GM20431 (cell line): ENCODE data around the gene NKAIN2.
"Not testable (repeated sequence)": the region's sequence is repeated elsewhere in the genome, so short reads cannot be mapped to it uniquely, and the experiment has no call there.

Experiments used
- in situ Hi-C: fragments of 300-500 bp; cut with MseI, MboI; formaldehyde crosslinking; loops from one replicate; pipeline ENCODE4 v1.15.0; 2020; ENCODE audit warnings: low sequenced_read_pairs; ENCODE audit not compliant: unreplicated experiment

NKAIN2 gene

DNA sequence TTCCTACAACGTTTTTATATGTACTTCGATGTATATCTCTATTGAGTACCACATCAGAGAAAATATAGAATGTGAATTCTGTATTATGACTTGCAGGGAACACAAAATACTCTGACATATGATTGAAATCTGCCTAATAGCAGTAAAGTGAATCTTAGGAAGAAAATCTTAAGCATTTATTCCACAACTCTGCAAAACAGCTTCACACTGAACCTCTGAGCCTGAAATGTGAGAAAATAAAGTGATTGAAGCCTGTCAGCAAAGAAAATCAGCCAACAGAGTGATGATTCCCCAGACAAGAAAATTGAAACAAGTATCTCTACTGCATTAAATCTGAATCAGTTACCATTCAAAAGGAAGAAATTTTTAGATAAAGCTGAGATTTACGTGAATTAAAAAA lies 659.1 kb downstream of the NKAIN2 start:
- in situ Hi-C loops, result no loop called here

DNA sequence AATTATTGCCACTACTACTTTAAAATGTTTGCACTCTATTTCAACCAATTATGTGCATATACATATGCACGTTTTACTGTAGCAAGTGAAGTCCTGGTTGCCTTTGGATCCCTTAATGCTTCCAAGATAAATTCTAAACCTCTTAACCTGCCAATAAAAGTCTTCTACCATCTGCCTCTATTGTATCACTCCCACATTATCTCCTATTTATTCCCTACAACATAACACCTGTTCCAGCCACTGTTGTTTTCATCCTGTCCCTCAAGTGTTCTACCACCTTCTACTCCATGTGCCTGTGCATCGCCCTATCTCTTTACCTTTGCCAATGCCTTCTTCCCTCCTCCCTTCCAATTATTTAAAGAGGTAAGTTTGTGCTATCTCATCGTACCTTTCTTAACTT lies 659.6 kb downstream of the NKAIN2 start:
- in situ Hi-C loops, result no loop called here

DNA sequence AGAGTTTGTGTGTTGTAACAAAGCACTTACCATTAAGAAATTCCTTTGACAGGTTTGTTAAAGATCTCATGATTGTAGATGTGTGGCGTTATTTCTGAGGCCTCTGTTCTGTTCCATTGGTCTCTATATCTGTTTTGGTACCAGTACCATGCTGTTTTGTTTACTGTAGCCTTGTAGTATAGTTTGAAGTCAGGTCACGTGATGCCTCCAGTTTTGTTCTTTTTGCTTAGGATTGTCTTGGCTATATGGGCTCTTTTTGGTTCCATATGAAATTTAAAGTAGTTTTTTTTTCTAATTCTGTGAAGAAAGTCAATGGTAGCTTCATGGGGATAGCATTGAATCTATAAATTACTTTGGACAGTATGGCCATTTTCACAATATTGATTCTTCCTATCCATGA lies 660.9 kb downstream of the NKAIN2 start:
- in situ Hi-C loops, result not testable (repeated sequence)

DNA sequence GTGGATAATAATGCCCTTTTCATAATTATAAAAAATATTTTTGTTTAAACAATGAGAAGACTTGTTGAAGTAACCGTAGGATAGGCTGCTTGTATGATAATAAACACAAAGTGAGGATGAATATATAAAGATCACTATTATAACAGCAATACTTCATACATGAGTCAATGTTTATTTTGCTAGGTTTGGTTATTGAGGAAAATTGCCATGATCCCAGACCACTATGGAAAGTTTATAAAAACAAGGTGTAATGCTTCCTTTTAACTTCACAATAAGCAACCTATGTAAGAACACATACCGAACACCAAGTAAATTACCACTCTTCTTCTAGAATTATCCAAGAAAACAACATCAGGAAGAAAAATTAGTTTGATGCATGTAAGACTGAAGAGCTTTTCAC lies 663.3 kb downstream of the NKAIN2 start:
- in situ Hi-C loops, result no loop called here

DNA sequence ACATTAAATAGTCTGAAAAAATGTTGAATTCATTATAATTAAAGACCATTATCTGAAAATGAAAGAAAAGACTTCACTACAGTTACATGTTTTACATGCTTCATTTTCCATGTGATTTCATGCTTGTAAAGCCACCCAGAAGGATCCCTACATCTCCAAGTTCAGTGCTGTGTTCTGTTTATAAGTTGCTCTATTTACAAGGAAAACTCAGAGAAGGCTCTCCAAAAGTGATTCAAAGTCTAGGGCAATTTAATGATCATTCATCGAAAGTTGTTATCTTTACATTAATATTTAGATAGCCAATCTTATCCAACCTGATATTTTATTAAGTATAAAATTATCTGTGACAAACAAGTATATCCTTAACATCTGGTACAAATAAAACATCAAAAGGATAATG lies 663.7 kb downstream of the NKAIN2 start:
- in situ Hi-C loops, result no loop called here

DNA sequence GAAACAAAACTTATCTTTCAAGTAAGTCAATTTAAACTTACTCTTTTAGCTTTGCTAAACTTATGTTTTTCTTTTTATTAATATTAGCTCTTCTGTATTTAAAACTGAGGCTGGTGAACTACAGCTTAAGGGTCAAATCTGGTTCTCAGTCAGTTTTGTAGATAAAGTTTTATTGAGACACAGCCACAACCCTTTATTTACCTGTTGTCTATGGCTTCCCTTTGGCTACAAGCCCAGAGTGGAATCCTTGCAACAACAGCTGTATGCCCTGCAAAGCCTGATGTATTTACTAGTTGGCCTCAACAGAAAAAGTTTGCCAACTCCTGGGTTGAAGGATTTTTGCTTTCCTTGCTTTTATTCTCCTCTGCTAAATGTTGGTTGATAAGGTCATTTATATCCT lies 667.1 kb downstream of the NKAIN2 start:
- in situ Hi-C loops, result no loop called here

DNA sequence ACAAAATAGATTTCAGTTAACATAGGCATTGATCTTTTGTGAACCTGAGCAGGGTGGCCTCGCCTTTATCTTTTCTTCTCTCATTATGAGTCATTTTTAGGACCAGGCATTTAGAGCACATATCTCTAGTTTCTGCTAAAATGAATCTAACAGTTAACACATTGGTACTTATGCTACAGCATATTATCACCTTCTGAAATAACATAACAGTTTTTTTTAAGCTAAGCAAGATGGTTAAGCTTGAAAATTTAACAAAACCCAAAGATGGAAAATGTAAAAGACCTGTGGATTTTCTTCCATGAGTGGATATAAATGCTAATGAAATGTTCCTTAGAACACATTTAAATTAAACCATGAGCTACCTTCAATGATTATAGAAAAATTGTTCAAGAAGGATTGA lies 671.5 kb downstream of the NKAIN2 start:
- in situ Hi-C loops, result no loop called here

DNA sequence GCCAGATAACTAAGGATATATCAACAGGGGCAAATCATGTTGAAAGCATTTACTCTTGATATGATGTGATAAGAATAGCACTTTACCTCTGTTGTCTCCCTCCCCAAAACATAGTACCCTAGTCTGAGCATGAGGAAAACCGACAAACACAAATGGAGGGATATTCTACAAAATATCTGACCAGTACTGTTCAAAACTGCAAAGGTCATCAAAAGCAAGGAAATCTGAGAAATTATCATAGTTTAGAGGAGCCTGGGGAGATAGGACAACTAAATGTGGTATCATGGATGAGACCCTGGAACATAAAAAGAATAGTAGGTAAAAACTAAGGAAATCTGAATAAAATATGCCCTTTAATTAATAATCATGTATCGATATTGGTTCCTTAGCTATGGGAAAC lies 675.2 kb downstream of the NKAIN2 start:
- in situ Hi-C loops, result no loop called here

DNA sequence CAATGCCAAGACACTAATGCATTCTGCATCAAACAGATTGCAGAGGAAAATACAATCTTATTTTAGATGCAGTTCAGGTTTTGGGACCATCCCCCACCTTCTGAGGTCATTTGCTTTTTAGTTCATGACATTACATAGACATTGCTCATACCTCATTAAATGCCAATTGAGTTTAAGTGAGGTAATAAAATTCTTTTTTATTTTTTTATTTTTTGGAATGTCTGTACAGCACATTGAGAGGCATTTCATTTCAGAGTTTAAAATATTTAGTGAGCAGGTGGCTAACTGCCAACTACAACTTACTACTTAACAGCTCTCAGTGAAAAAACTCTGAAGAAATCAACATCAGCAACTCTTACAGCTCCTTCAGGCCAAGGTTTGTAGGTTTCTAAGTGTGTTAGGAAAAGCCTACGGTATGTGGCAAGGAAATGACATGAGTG lies 676.3 kb downstream of the NKAIN2 start:
- in situ Hi-C loops, result no loop called here

DNA sequence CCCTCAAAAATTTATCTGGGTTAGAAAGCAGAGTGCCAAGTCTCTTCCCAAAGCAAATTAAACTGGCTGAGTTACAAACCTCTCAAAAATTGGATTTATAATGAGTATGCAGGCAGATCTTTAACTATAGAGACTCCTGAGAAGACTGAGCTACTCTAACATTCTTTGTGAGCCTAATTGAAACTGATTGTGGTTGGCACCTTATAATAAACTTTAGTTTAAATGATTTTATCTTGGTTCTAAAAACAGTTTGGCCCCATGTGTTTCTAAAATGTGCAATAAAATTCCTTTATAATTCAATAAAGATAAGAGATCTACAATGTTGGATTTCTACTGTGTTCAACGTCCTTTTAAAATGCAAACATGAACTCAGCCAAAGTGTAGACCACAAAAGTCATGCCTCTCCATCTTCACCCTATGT lies 678.4 kb downstream of the NKAIN2 start:
- in situ Hi-C loops, result no loop called here

DNA sequence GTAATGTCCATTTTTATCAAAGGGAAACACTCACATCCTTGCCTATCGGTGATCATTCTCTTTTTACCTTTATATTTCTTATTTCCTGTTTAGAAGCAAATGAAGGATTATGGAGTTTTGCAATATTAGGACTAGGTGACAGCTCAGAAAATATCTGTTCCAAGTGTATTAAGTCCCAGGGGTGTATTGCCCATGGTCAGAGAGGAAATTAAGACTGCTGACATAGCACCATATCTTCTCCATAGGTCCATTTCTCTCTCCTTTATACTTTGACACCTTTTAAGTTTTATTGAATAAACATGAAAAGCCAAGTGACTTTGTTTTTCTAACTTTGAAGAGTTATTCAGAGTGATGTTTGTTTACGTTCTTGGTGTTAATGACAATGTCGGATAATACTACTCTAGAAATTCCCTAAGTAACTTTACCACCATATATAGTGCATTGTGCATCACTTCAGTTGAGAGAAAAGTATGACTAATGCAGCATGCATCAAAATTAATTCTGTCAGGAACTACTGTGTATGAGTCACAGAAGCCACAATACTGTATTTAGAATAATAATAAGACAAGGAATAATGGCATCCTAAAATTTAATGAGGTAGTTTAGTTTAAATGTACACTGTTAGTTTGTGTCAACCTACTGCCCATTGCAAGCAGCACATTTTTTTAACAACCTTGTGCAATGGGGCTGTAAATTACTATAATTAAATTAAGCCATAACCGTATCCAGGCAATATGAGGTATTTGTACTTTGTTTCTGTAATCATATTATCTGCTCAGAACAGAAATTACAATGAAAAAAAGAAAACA lies 684.2 kb downstream of the NKAIN2 start:
- in situ Hi-C loops, result no loop called here

DNA sequence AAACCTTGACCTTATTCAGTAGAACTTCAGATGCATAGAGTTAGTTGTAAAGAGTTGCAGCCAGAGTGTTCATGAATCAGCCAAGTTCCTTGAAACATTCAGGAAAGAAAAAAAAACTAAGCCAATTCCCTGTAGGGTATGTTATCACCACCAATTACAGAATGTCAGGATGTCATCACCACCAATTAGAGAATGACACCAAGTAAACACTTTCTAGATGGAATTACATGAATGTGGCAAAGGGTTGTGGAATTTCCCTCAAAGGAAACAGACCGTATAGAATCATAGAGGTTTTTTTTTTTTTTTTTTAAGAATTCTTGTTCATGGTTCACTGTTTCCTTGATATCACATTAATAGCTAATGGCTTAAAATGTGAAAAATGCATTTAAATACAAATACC lies 686.5 kb downstream of the NKAIN2 start:
- in situ Hi-C loops, result no loop called here

DNA sequence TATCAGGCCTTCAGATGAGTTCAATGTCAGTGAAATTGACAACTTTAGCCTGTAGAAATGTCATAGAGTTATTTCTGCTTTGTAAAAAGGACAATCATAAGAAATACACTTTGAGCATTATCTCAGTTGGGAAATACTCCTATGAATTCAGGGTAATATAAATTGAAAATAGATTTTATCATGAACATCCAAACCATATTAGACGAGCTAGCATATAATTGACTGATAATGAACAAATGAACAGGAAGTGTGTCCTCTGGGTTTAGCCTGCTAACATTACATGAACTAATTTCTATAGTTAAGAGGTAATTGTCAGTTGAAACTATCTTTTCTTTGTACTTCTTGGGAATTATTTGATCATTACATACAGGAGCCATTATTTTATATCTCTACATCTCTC lies 689.6 kb downstream of the NKAIN2 start:
- in situ Hi-C loops, result no loop called here

DNA sequence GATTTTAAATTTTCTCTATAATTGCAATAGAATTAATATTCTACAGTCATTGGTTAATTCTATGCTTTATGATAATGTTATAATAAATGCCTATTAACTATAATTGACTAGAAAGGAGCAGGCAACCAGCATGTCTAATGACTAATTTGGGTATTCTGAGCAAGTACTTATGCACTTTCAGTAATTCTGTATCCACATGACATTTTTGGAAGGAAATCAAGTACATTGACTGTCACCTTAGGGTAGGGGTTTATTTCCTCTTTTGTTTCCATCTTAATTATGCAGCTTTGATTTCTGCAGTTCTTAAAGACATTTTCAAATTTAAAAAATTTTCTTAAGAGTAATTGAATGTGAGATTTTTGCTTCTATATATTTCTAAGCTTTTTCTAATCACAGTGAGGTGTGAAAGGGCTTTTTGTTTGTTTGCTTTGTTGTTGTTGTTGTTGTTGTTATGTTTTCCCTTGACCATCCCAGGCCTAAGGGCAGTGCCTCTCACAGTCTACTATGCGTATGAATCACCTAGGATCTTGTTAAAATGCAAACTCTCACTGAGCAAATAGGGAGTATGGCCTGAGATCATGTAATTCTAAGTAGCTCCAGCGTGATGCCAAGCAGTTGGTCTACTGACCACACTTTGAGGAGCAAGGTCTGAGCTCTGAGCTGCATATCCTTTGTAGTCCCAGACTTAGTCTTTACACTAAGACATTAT lies 691.4 kb downstream of the NKAIN2 start:
- in situ Hi-C loops, result no loop called here

DNA sequence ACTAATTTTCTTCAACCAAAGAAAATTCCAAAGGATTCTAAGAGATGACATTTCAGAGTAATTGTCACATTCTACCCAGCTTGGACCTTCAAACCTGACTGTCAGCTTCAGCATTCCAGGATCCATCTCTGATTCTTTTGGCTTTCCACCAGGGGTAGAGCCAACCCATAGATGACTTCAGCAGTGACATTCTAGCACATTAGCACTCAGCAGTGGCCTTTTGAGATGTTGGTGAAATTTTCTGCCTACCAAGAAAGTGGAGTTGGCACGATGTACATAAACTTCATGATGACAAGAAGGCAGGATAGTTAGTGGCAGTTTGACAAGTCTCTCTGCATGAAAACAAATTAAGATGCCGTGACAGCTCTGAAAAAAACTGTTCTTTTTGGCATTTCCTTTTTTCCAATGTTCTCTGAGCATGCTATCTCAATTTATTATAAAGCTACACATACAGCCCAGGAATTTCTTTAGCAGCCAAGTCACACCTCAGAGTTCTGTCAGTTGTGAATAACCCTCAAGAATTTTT lies 692.1 kb downstream of the NKAIN2 start:
- in situ Hi-C loops, result no loop called here

DNA sequence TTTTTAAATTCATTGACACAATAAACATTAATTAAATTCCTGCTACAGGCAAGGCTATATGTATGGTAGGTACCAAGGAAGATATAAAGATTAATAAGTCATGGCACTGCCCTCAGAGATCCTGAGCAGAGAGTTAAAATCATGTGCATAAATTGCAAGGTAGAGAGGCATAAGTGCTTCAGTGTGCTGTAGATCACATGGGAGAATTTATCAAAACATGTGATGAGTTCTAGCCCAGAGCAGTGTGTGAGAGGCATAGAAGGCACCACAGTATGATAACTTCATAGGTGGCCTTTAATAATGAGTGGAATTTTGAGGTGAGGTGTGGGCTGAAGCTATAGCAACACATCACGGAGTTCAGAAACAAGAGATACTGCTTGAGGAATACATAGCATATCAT lies 692.7 kb downstream of the NKAIN2 start:
- in situ Hi-C loops, result no loop called here

DNA sequence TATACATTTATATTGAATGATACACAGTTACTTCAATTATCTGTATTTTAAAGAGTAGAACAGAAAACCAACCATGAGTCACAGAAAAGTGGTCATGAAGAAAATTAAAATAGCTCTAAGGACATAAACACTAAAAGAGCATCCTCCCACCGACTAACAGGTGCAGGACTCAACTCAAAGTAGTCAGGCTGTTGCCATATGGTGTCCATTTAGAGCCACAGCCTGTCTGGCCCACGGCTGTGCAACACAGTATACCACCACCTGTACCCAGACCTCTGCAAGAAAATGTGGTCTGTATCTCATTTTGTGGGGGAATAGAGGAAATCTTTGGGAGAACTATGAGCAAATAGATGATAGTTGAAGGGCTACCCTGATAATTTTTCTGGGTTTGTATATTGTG lies 708.8 kb downstream of the NKAIN2 start:
- in situ Hi-C loops, result no loop called here

DNA sequence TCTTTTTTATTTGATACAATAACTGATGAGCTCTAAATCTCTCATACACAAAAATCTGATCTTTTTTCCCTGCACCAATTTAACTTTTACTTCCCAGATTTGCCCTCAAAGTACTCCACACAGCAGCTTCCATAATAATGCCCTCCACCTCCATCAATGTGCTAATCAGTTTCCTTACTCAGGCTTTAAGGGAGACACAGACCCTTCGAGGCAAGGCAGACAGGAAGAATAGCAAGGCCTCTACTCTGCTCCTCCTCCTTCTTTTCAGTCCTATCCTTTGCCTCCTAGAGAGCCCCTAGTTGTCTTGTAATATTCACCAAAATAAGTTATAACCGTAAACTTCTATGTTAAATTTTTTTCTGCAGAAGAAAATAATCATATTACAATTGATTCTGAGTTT lies 713.7 kb downstream of the NKAIN2 start:
- in situ Hi-C loops, result no loop called here

DNA sequence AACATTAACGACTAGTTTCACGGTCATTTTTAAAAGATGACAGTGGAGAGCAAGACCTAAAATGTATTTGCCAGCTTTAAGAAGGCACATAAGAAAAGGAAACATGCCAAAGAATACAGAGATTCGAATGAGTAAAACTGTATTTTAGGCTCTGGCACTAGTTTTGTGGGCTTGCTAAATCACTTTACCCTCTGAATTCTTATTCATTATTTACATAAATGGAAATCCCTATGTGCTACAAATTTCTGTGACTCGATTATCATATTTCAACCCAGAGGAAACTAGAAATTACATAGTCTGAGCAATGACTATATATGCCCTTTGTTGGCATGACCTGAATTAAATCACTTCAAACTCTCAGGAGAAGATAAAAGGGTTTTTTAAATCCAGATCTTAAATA lies 716.8 kb downstream of the NKAIN2 start:
- in situ Hi-C loops, result no loop called here

DNA sequence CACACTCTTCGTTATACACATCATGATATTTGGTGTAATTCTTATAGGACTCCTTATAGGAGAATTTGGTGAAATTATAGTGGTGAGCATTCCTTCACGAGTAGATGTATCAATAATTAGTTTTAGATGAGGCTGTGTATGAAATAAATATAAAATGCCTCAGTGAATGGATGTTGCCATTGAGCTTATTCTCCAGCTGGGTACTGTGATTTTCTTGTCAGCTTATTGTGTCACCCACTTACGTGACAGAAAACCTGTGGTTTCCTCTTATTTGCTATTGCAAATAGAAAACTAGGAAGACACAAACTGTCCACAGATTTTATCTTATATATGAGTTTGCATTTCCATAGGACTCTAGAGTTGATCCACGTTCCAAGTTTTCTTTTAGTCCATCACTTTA lies 718.7 kb downstream of the NKAIN2 start:
- in situ Hi-C loops, result no loop called here

DNA sequence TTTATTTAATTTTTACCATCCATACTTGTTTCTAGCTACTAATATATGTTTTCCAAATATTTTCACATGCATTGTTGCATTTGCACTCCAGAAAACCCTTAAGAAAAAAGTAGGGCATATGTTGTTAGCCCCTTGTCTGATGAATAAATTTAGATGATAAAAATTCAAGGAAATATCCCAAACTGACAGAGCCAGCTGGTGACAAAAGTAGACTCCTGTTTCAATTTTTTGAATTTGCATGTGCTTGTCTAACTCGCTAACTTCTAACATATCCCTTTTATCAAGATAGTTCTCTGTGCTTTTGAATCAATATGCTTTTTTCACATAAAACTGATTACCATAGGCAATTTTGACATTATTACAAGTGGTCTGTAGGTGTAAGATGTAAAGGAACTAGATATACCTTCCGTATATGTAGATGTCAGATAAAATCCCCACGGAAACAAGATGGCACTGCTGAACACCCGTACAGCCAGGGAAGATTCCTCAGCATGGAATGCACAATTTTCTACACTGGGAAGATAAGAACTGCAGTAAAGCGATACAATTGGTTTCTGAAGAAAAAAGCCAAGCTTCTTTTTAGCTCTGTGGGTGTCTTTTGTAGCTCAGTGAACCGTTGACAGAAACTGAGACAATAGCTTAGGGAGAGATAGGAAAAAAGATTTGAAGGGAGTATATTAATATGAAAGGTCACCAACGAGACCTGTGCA lies 721.0 kb downstream of the NKAIN2 start:
- in situ Hi-C loops, result no loop called here
